ENCODE measurements around the gene SNAP91. TPM values are rescaled to one million over a fixed set of nuclear protein-coding genes. Genes with fewer than 3 reads are reported as not detected.
A peak's percentile ranks its signal among the peaks of the same experiment; 100 is the strongest.

Gene SNAP91
- total RNA-seq, 1 experiment from 2014 or later, result 1.3 TPM

GRCh38 chr6:83707829-83708545, 914 bp downstream of the SNAP91 start:
- Mint-ChIP-seq H3K27me3 (ENCODE audit: low read depth) (peaks cover 70% of the 10 kb centered on the region), H3K27ac (no peak overlapping the region), H3K36me3 (ENCODE audit: insufficient read depth in 1 of 3, low read depth in 3 of 3) (no peaks in the 10 kb centered on the region; a peak in 1 of 7 replicates), H3K9me3 (peaks cover 2 to 3% of the 10 kb centered on the region in 2 experiments; a peak in 1 of 5 replicates), H3K4me3 (peak overlapping the region; percentile 75 to 93), H3K4me1 (peaks cover 2 to 3% of the 10 kb centered on the region in 2 experiments; a peak in 1 of 4 replicates)
- Histone ChIP-seq H3K27ac (ENCODE audit: insufficient read length, low read depth, low read length) (no peak overlapping the region), H4K8ac (replicated peaks; ENCODE audit: insufficient read length, low read depth, low read length) (no peak overlapping the region), H2BK12ac (ENCODE audit: insufficient read length, low read depth, low read length) (no peak overlapping the region), H4K91ac (ENCODE audit: insufficient read length, low read depth, low read length) (no peak overlapping the region), H3K23me2 (ENCODE audit: insufficient read length, low read depth, low read length, poor library complexity, severe bottlenecking) (peaks cover 9% of the 10 kb centered on the region), H3K79me1 (ENCODE audit: insufficient read depth, low read depth, low read length, poor library complexity, severe bottlenecking) (no peaks in the 10 kb centered on the region), H3K4me1 (ENCODE audit: insufficient read depth, low read length) (no peaks in the 10 kb centered on the region), H3K23ac (ENCODE audit: insufficient read length, low read depth, low read length) (no peak overlapping the region), H3K4ac (ENCODE audit: low read depth, low read length) (no peak overlapping the region), H2AK5ac (ENCODE audit: insufficient read length, low read length) (no peak overlapping the region), H2AFZ (ENCODE audit: low read length) (no peak overlapping the region), H3K4me2 (ENCODE audit: insufficient read depth, insufficient read length, low read length) (peak overlapping the region; percentile 67), H3K79me2 (ENCODE audit: insufficient read depth, low read length) (no peaks in the 10 kb centered on the region), H4K5ac (ENCODE audit: insufficient read length, low read depth, low read length) (no peak overlapping the region), H3K56ac (ENCODE audit: insufficient read length, low read depth, low read length) (no peak overlapping the region), H4K20me1 (ENCODE audit: control insufficient read depth, insufficient read depth, insufficient read length) (no peaks in the 10 kb centered on the region), H3K18ac (ENCODE audit: insufficient read length, low read depth, low read length) (no peak overlapping the region), H3T11ph (ENCODE audit: low read length) (no peak overlapping the region), H3K14ac (ENCODE audit: insufficient read depth, low read length) (no peak overlapping the region), H2BK120ac (ENCODE audit: low read depth, low read length, poor library complexity, severe bottlenecking) (no peak overlapping the region), H2BK15ac (ENCODE audit: low read depth, low read length) (no peak overlapping the region), H2BK5ac (ENCODE audit: insufficient read length, low read length) (no peak overlapping the region), H3K9ac (ENCODE audit: extremely low read depth, insufficient read length, low read length) (no peak overlapping the region), H3K27me3 (ENCODE audit: insufficient read depth, low read length) (peaks cover 12% of the 10 kb centered on the region; the same call in 1 of the 2 replicates), H3K9me3 (ENCODE audit: control insufficient read depth, low read depth, low read length) (no peaks in the 10 kb centered on the region), H2BK20ac (ENCODE audit: low read depth, low read length, poor library complexity, severe bottlenecking) (no peak overlapping the region)
- WGBS (ENCODE audit: extremely low coverage, insufficient read length, low lambda C conversion rate), result no CpG with 5 or more reads among the region's 53 CpGs
- TF ChIP-seq CTCF (conservative IDR thresholded peaks at IDR 0.05), result no peak
- peak; percentile 56 for DNase-seq
